ENCODE measurements around the gene DNTTIP2. TPM values are rescaled to one million over a fixed set of nuclear protein-coding genes. Genes with fewer than 3 reads are reported as not detected.

Gene DNTTIP2
- total and polyA plus RNA-seq, 9 of the 15 experiments (the other 6 are each of a cell fraction or from before 2014, with no cell fraction given), result 50.4 to 138 (median 97.0) TPM

DNA sequence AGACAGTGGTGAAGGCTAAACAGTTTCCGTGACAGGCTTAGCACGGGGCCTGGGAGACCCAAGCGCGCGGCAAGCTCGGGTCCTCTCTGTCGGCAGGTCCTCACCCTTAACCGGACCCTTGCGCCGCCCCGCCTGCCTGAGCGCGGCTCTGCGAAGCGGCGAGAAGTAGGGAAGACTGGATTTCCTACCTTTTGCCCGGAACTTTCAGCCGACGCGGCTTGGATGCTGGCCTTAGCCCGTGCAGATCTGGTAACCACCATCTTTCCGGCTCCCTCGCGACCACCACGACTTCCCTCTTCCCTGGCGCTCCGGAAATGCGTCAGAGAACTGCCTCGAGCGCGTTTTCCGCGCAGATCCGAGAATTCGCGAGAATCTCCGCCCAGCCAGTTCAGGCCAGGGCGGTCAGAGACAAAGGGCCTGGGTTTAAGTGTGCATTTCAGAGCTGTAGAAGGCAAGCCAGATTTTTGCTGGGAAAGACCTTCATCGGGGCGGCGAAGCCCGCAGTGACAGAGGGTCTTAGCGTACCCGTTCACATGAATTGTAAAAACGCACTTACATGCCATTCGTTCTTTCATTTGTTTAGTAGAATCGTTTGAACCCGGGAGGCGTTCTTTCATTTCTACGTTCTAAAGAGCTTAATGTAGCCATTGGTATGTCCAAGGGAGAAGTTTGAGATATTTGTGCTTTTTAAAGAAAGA, at the start of gene DNTTIP2 (continued):
- TF ChIP-seq, protein P1, sequence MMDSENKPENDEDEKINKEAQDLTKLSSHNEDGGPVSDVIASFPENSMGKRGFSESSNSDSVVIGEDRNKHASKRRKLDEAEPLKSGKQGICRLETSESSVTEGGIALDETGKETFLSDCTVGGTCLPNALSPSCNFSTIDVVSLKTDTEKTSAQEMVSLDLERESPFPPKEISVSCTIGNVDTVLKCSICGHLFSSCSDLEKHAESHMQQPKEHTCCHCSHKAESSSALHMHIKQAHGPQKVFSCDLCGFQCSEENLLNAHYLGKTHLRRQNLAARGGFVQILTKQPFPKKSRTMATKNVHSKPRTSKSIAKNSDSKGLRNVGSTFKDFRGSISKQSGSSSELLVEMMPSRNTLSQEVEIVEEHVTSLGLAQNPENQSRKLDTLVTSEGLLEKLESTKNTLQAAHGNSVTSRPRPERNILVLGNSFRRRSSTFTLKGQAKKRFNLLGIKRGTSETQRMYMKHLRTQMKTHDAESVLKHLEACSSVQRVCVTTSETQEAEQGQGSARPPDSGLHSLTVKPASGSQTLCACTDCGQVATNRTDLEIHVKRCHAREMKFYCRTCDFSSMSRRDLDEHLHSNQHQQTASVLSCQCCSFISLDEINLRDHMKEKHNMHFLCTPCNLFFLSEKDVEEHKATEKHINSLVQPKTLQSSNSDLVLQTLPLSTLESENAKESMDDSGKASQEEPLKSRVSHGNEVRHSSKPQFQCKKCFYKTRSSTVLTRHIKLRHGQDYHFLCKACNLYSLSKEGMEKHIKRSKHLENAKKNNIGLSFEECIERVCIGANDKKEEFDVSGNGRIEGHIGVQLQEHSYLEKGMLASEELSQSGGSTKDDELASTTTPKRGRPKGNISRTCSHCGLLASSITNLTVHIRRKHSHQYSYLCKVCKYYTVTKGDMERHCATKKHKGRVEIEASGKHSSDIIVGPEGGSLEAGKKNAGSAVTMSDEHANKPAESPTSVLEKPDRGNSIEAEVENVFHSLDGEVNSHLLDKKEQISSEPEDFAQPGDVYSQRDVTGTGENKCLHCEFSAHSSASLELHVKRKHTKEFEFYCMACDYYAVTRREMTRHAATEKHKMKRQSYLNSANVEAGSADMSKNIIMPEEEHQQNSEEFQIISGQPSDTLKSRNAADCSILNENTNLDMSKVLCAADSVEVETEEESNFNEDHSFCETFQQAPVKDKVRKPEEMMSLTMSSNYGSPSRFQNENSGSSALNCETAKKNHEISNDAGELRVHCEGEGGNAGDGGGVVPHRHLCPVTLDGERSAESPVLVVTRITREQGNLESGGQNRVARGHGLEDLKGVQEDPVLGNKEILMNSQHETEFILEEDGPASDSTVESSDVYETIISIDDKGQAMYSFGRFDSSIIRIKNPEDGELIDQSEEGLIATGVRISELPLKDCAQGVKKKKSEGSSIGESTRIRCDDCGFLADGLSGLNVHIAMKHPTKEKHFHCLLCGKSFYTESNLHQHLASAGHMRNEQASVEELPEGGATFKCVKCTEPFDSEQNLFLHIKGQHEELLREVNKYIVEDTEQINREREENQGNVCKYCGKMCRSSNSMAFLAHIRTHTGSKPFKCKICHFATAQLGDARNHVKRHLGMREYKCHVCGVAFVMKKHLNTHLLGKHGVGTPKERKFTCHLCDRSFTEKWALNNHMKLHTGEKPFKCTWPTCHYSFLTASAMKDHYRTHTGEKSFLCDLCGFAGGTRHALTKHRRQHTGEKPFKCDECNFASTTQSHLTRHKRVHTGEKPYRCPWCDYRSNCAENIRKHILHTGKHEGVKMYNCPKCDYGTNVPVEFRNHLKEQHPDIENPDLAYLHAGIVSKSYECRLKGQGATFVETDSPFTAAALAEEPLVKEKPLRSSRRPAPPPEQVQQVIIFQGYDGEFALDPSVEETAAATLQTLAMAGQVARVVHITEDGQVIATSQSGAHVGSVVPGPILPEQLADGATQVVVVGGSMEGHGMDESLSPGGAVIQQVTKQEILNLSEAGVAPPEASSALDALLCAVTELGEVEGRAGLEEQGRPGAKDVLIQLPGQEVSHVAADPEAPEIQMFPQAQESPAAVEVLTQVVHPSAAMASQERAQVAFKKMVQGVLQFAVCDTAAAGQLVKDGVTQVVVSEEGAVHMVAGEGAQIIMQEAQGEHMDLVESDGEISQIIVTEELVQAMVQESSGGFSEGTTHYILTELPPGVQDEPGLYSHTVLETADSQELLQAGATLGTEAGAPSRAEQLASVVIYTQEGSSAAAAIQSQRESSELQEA (IDR thresholded peaks at IDR 0.05; ENCODE audit: low read depth), result no peak
- TF ChIP-seq GABPA (tag; conservative IDR thresholded peaks at IDR 0.05; ENCODE audit: low read depth) (peak; percentile 96), IRF2 (CRISPR knock-in tag; IDR thresholded peaks at IDR 0.05) (no peak), ARHGAP35 (IDR thresholded peaks at IDR 0.05; ENCODE audit: partially characterized antibody) (peak; percentile 86), TCF7 (IDR thresholded peaks at IDR 0.05; ENCODE audit: borderline replicate concordance) (no peak), SIN3B (IDR thresholded peaks at IDR 0.05; ENCODE audit: low read depth) (peak; percentile 98), SPI1 (IDR thresholded peaks at IDR 0.05; ENCODE audit: borderline replicate concordance, low read depth, low read length) (peak; percentile 66), ZNF212 (CRISPR knock-in tag; IDR thresholded peaks at IDR 0.05) (no peak), FOSL1 (tag; conservative IDR thresholded peaks at IDR 0.05) (peak; percentile 14; the same call in 1 of the 2 replicates), POLR2A (conservative IDR thresholded peaks at IDR 0.05) (peak; percentile 97), CHD2 (IDR thresholded peaks at IDR 0.05; ENCODE audit: low read depth, low read length) (peak; percentile 96), DLX4 (CRISPR knock-in tag; IDR thresholded peaks at IDR 0.05) (no peak), SOX6 (IDR thresholded peaks at IDR 0.05) (no peak), SAP30 (IDR thresholded peaks at IDR 0.05; ENCODE audit: borderline replicate concordance, insufficient read depth, low read depth, low read length, poor library complexity, severe bottlenecking) (peak; percentile 89), TAF9B (IDR thresholded peaks at IDR 0.05; ENCODE audit: partially characterized antibody) (peak; percentile 89)
- TF ChIP-seq, protein P2, sequence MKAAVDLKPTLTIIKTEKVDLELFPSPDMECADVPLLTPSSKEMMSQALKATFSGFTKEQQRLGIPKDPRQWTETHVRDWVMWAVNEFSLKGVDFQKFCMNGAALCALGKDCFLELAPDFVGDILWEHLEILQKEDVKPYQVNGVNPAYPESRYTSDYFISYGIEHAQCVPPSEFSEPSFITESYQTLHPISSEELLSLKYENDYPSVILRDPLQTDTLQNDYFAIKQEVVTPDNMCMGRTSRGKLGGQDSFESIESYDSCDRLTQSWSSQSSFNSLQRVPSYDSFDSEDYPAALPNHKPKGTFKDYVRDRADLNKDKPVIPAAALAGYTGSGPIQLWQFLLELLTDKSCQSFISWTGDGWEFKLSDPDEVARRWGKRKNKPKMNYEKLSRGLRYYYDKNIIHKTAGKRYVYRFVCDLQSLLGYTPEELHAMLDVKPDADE (conservative IDR thresholded peaks at IDR 0.05; ENCODE audit: control insufficient read depth, low read depth, low read length), result peak; percentile 60
- TF ChIP-seq, protein P3, sequence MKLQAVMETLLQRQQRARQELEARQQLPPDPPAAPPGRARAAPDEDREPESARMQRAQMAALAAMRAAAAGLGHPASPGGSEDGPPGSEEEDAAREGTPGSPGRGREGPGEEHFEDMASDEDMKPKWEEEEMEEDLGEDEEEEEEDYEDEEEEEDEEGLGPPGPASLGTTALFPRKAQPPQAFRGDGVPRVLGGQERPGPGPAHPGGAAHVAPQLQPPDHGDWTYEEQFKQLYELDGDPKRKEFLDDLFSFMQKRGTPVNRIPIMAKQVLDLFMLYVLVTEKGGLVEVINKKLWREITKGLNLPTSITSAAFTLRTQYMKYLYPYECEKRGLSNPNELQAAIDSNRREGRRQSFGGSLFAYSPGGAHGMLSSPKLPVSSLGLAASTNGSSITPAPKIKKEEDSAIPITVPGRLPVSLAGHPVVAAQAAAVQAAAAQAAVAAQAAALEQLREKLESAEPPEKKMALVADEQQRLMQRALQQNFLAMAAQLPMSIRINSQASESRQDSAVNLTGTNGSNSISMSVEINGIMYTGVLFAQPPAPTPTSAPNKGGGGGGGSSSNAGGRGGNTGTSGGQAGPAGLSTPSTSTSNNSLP (IDR thresholded peaks at IDR 0.05; ENCODE audit: borderline replicate concordance, low read depth, low read length), result no peak

All from K562 (cell line).